GM19099 (cell line): Measurements from ENCODE around the gene CCDC188.

ENCODE experiments used
- POLR2A ChIP-seq: IDR thresholded peaks from 3 replicates; pipeline ENCODE4 v1.6.1; 2011; ENCODE audit warnings: low read depth; ENCODE audit not compliant: insufficient read length; ENCODE audit errors: extremely low read depth

CCDC188 gene

GRCh38 chr22:20150381-20151275 is at the start of gene CCDC188:
Gene CCDC188 (minus strand): TSS chr22:20151055. CDS start chr22:20150986, 69 bp downstream.
- TF ChIP-seq POLR2A, result no peak

- no peak for TF ChIP-seq POLR2A
These were observed 49.1 kb upstream of the CCDC188 start for GRCh38 chr22:20199906-20200305.

DNA sequence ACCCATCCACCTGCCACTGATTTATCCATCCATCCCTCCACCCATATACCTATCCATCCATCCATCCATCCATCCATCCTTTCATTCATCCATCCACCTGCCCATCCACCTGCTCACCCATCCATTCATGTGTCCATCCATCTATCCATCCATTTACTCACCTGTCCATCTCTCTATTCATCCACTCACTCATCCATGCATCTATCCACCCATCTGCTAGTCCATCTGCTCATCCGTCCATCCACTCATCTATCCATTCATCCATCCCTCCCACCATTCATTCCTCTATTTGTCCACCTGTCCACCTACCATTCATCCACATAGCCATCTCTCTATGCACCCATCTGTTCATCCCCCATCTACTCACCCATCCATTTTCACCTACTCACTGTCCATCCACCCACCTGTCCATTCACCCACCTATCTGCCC is 48.6 kb upstream of the CCDC188 start:
- no peak for TF ChIP-seq POLR2A

DNA sequence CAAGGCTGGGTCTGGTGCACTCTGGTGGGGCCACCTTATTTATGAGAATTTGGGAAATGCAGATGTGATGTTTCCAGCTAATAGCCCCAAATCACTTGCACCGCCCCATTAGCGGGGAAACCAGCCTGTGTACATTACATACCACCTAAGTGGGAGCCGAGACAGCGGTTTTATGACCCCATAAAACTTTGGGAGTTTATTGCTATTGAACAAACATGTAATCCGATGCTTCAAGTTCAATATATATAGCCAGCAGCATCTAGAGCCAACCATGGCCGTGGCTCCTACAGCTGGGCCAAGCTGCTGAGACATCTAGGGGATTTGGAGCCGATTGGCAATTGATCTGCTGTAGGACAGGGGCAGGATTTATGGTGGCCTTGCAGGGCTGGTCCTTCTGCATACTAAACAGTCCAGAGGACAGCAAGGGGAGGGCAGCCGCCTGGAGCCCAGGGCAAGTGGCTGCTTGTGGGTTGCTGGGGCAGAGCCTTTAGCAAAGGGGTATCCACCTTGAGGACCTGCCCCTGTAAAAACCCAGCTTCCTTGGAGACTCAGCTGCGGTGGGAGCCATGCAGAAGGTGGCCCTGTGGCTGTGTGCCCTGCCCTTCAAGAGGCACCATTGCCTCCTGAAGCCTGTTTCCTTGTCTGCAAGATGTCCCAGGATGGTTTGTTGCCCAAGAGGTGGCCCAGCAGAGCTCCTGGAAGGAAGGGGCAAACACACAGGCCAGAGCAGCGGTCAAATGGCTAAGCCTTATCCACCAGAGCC is 47.9 kb upstream of the CCDC188 start:
- TF ChIP-seq POLR2A, result no peak

- TF ChIP-seq POLR2A, result no peak
These were observed 46.7 kb upstream of the CCDC188 start for GRCh38 chr22:20197407-20198030.

GRCh38 chr22:20196094-20196842 is 45.4 kb upstream of the CCDC188 start:
- TF ChIP-seq POLR2A, result no peak

GRCh38 chr22:20194681-20195593 is 44.1 kb upstream of the CCDC188 start:
- no peak for TF ChIP-seq POLR2A

DNA sequence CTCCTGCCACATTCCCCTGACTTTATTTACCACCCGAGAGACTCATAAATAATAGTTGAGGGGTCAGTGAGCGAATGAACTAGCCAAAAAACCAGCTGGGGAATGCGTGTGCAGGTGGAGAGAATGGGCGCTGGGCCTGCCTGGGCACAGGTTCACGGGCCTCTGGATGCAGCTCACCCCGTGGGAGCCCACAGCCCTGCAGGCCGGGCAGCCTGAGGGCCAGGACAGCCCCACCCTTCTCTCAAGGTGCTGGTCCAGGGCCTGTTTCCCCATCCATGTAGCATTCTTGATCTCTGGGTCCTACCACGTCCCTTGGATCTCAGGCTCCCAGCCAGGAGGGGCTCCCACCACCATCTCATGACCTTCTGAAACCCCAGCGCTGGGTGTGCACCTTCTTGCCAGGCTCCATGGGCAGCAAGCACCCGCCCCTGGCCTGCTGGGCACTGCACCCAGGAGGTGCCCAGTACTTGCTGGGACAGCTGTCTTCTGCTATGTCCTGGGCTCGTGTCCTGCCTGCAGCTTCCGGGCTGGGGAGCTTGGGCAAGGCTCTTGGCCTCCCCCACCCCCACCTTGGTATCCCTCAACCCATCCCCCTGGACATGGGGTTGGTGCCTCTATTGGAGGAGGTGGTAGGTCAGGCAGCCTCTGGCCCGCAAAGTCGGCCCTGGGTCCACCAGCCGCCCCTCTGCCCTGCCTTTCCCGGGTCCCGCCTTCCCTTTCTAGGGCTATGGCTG is 43.1 kb upstream of the CCDC188 start:
- no peak for TF ChIP-seq POLR2A

- TF ChIP-seq POLR2A, result no peak
These were observed 42.3 kb upstream of the CCDC188 start for GRCh38 chr22:20192972-20193760.

- no peak for TF ChIP-seq POLR2A
These were observed 41.6 kb upstream of the CCDC188 start for GRCh38 chr22:20192293-20192971.

DNA sequence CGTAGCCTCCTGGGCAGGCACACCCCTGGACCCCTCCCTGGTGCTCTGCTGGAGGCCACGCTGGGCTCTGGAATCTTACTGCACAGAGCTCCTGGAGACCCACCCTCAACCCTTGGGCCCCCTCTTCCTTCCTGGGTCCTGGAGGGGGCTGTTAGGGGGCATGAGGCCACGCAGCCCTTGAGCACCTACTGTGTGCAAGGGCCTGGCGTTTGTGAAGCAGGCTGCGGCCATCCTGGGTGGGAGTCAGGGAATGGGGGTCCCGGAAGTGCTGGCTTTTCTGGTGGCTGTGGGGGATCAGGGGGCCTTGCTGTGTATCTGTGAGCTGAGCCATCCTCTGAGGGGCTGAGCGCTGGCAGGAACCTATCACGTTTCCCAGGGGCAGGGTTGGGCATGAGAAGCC is 40.9 kb upstream of the CCDC188 start:
- no peak for TF ChIP-seq POLR2A
